Neural cell (in vitro differentiated cells): ENCODE measurements around the gene LRRC26. TPM values are rescaled to one million over a fixed set of nuclear protein-coding genes. Genes with fewer than 3 reads are reported as not detected.

Experiments used
- H2AFZ ChIP-seq: fragments of 200-600, 300-800 bp; sonication (generic), shearing (Covaris generic); 2 replicates; pipeline ENCODE4 v1.6.0; 2014; ENCODE audit warnings: low read depth, mild to moderate bottlenecking, antibody characterized with exemption, low read length, moderate library complexity
- H3F3A ChIP-seq: fragments of 200-600 bp; shearing (Covaris generic); 2 replicates; pipeline ENCODE4 v1.6.1; 2016; ENCODE audit warnings: mild to moderate bottlenecking, moderate library complexity, mixed read lengths, antibody characterized with exemption, low read length; ENCODE audit not compliant: insufficient read depth, poor library complexity, severe bottlenecking
- H3K27ac ChIP-seq: fragments of 200-600, 300-800 bp; sonication (generic), shearing (Covaris generic); 2 replicates; pipeline ENCODE4 v1.5.1; 2014; ENCODE audit warnings: mild to moderate bottlenecking, low read length, moderate library complexity
- H3K27me3 ChIP-seq: fragments of 300-800, 200-600 bp; sonication (generic), shearing (Covaris generic); 2 replicates; pipeline ENCODE4 v1.6.0; 2014; ENCODE audit warnings: mild to moderate bottlenecking, low read depth, low read length, moderate library complexity; ENCODE audit not compliant: insufficient read depth
- H3K36me3 ChIP-seq: fragments of 300-800, 200-600 bp; sonication (generic), shearing (Covaris generic); 2 replicates; pipeline ENCODE4 v1.5.1; 2014; ENCODE audit warnings: mild to moderate bottlenecking, antibody characterized with exemption, low read length, moderate library complexity; ENCODE audit not compliant: insufficient read depth
- H3K4me2 ChIP-seq: fragments of 300-800, 200-600 bp; sonication (generic), shearing (Covaris generic); 2 replicates; pipeline ENCODE4 v1.6.0; 2014; ENCODE audit warnings: mild to moderate bottlenecking, low read length
- H3K4me3 ChIP-seq: fragments of 300-800, 200-600 bp; sonication (generic), shearing (Covaris generic); 2 replicates; pipeline ENCODE4 v1.5.1; 2014; ENCODE audit warnings: mild to moderate bottlenecking, low read length, moderate library complexity
- H3K79me2 ChIP-seq: fragments of 200-600 bp; shearing (Covaris generic); replicated peaks from 2 replicates; pipeline ENCODE4 v1.6.0; 2014; ENCODE audit warnings: mild to moderate bottlenecking, low read length, moderate library complexity; ENCODE audit not compliant: insufficient read depth
- H3K9ac ChIP-seq: fragments of 300-800, 200-600 bp; sonication (generic), shearing (Covaris generic); 2 replicates; pipeline ENCODE4 v1.6.1; 2016; ENCODE audit warnings: mild to moderate bottlenecking, low read length, mixed read lengths
- H3K9me2 ChIP-seq: fragments of 200-600 bp; shearing (Covaris generic); 2 replicates; pipeline ENCODE4 v1.6.1; 2016; ENCODE audit warnings: mild to moderate bottlenecking, low read length, mixed read lengths; ENCODE audit not compliant: insufficient read depth
- H3K9me3 ChIP-seq: fragments of 200-600, 300-800 bp; sonication (generic), shearing (Covaris generic); 2 replicates; pipeline ENCODE4 v1.6.1; 2016; ENCODE audit warnings: mild to moderate bottlenecking, mixed run types, low read length, moderate library complexity, mixed read lengths
- H4K20me1 ChIP-seq: fragments of 200-600 bp; shearing (Covaris generic); 2 replicates; pipeline ENCODE4 v1.6.1; 2016; ENCODE audit warnings: mild to moderate bottlenecking, mixed run types; ENCODE audit not compliant: insufficient read depth
- EP300 ChIP-seq: fragments of 450-650 bp; conservative IDR thresholded peaks from 2 replicates; pipeline ENCODE4 v1.6.1; 2014; ENCODE audit warnings: antibody characterized with exemption, mild to moderate bottlenecking, moderate library complexity; ENCODE audit not compliant: poor library complexity, severe bottlenecking
- EZH2 ChIP-seq: fragments of 200-600, 300-800 bp; shearing (Covaris generic), sonication (generic); IDR thresholded peaks from 2 replicates; pipeline ENCODE4 v1.6.1; 2014; ENCODE audit warnings: antibody characterized with exemption, low read length, borderline replicate concordance, mild to moderate bottlenecking; ENCODE audit not compliant: insufficient read depth, poor library complexity, severe bottlenecking
- MXI1 ChIP-seq: fragments of 450-650 bp; conservative IDR thresholded peaks from 2 replicates; pipeline ENCODE4 v1.6.1; 2014; ENCODE audit warnings: antibody characterized with exemption, mild to moderate bottlenecking; ENCODE audit not compliant: poor library complexity, severe bottlenecking
- POLR2AphosphoS5 ChIP-seq: IDR thresholded peaks from 2 replicates; pipeline ENCODE4 v1.6.1; 2012
- RAD21 ChIP-seq: fragments of 450-650 bp; conservative IDR thresholded peaks from 2 replicates; pipeline ENCODE4 v1.6.1; 2014; ENCODE audit warnings: antibody characterized with exemption, mild to moderate bottlenecking, moderate library complexity
- SMC3 ChIP-seq: fragments of 450-650 bp; conservative IDR thresholded peaks from 2 replicates; pipeline ENCODE4 v1.6.1; 2014; ENCODE audit warnings: antibody characterized with exemption, mild to moderate bottlenecking, moderate library complexity; ENCODE audit not compliant: poor library complexity
- TAF1 ChIP-seq: IDR thresholded peaks from 2 replicates; pipeline ENCODE4 v1.6.1; 2012; ENCODE audit warnings: low read depth
- polyA plus RNA-seq: library from polyadenylated mRNA; depleted of rRNA; stranded (reverse); fragments of >200 nt; gene quantifications from 2 replicates; pipeline ENCODE4 v1.2.3, GENCODE V29; 2014
- TF ChIP-seq, protein P1 (sequence below): fragments of 450-650 bp; IDR thresholded peaks from 2 replicates; pipeline ENCODE4 v1.5.1; 2014; ENCODE audit warnings: antibody characterized with exemption, mild to moderate bottlenecking, moderate library complexity; ENCODE audit not compliant: poor library complexity, severe bottlenecking
- TF ChIP-seq, protein P2 (sequence below): IDR thresholded peaks from 2 replicates; pipeline ENCODE4 v1.6.1; 2012; ENCODE audit warnings: borderline replicate concordance

The LRRC26 gene
- polyA plus RNA-seq, 1 donor from 2014 or later = 2.2 TPM

DNA sequence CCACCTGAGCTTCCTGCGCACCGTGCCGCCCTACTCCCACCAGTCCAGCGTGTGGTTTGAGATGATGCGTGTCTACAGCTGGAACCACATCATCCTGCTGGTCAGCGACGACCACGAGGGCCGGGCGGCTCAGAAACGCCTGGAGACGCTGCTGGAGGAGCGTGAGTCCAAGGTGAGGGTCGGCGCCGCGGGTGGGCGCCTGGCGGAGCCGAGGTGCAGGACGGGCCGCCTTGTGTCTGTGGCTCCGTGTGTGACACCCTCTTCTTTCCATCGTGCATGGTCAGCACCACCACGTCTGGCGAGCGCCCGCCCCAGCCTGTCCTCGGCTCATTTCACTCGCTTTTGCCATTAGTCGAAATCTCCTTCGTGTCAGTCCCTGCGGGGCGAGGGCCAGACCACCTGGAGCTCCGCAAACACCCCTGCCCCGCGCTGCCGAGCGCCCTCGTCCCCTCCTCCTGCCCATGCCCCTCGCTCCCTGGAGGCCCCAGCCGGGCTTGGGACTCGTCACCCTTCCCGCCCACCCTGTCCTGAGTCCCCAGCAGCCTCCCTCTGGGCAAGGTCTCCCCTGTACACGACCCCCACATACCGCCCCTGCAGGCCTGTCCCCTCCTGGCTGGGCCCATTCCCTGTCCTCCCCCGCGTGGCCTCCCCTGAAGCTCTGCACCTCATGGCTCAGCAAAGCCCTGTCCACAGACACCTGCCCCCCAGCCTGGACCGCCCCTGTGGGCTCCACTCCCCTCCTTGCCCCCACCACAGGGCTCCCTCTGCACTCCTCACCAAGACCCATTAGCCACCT is 23.9 kb downstream of the LRRC26 start:
- TF ChIP-seq TAF1 (no peak), MXI1 (no peak), SMC3 (no peak), RAD21 (no peak), EZH2 (no peak), EP300 (no peak), POLR2AphosphoS5 (no peak)
- TF ChIP-seq, protein P1, sequence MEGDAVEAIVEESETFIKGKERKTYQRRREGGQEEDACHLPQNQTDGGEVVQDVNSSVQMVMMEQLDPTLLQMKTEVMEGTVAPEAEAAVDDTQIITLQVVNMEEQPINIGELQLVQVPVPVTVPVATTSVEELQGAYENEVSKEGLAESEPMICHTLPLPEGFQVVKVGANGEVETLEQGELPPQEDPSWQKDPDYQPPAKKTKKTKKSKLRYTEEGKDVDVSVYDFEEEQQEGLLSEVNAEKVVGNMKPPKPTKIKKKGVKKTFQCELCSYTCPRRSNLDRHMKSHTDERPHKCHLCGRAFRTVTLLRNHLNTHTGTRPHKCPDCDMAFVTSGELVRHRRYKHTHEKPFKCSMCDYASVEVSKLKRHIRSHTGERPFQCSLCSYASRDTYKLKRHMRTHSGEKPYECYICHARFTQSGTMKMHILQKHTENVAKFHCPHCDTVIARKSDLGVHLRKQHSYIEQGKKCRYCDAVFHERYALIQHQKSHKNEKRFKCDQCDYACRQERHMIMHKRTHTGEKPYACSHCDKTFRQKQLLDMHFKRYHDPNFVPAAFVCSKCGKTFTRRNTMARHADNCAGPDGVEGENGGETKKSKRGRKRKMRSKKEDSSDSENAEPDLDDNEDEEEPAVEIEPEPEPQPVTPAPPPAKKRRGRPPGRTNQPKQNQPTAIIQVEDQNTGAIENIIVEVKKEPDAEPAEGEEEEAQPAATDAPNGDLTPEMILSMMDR = no peak
- TF ChIP-seq, protein P2, sequence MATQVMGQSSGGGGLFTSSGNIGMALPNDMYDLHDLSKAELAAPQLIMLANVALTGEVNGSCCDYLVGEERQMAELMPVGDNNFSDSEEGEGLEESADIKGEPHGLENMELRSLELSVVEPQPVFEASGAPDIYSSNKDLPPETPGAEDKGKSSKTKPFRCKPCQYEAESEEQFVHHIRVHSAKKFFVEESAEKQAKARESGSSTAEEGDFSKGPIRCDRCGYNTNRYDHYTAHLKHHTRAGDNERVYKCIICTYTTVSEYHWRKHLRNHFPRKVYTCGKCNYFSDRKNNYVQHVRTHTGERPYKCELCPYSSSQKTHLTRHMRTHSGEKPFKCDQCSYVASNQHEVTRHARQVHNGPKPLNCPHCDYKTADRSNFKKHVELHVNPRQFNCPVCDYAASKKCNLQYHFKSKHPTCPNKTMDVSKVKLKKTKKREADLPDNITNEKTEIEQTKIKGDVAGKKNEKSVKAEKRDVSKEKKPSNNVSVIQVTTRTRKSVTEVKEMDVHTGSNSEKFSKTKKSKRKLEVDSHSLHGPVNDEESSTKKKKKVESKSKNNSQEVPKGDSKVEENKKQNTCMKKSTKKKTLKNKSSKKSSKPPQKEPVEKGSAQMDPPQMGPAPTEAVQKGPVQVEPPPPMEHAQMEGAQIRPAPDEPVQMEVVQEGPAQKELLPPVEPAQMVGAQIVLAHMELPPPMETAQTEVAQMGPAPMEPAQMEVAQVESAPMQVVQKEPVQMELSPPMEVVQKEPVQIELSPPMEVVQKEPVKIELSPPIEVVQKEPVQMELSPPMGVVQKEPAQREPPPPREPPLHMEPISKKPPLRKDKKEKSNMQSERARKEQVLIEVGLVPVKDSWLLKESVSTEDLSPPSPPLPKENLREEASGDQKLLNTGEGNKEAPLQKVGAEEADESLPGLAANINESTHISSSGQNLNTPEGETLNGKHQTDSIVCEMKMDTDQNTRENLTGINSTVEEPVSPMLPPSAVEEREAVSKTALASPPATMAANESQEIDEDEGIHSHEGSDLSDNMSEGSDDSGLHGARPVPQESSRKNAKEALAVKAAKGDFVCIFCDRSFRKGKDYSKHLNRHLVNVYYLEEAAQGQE = no peak
- no peaks in the 10 kb centered on the region for H3F3A ChIP-seq
- no peak overlapping the region for H3K9ac ChIP-seq
- no peaks in the 10 kb centered on the region for H4K20me1 ChIP-seq
- H3K27ac ChIP-seq = no peak overlapping the region
- H3K4me3 ChIP-seq = no peak overlapping the region
- H3K27me3 ChIP-seq = peaks cover 32% of the 10 kb centered on the region
- H2AFZ ChIP-seq = no peak overlapping the region
- H3K9me3 ChIP-seq = no peaks in the 10 kb centered on the region
- no peak overlapping the region for H3K4me2 ChIP-seq
- H3K9me2 ChIP-seq = no peaks in the 10 kb centered on the region
- H3K79me2 ChIP-seq = no peaks in the 10 kb centered on the region
- no peaks in the 10 kb centered on the region for H3K36me3 ChIP-seq

DNA sequence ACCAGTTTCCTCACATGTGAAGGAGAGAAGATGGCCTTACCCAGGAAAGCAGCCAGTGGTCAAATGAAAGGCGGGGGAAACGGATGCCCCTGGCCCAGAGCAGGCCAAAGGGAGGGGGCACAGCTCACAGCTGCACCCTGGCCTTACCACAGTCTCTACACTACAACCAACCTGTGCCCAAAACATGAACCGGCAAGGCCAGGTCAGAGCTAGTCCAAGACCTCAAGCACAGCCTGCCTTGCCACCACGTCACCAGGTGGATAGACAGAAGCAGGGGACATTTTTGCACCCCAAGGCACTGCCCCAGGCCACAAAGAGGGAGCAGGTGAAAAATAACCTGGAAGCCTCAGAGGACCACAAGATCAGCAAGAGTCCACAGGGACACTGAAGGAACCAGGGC is 26.4 kb downstream of the LRRC26 start:
- H2AFZ ChIP-seq = no peak overlapping the region
- no peaks in the 10 kb centered on the region for H3K79me2 ChIP-seq
- no peaks in the 10 kb centered on the region for H3K9me2 ChIP-seq
- H3F3A ChIP-seq = no peaks in the 10 kb centered on the region
- H3K36me3 ChIP-seq = no peaks in the 10 kb centered on the region
- no peak overlapping the region for H3K4me3 ChIP-seq
- no peak overlapping the region for H3K4me2 ChIP-seq
- TF ChIP-seq, protein P1 = no peak
- TF ChIP-seq MXI1 (no peak), EZH2 (no peak), RAD21 (no peak), POLR2AphosphoS5 (no peak), EP300 (no peak), SMC3 (no peak), TAF1 (no peak)
- TF ChIP-seq, protein P2 = no peak
- H3K9ac ChIP-seq = no peak overlapping the region
- H3K27me3 ChIP-seq = peaks cover 55% of the 10 kb centered on the region
- H3K27ac ChIP-seq = no peak overlapping the region
- H4K20me1 ChIP-seq = no peaks in the 10 kb centered on the region
- H3K9me3 ChIP-seq = no peaks in the 10 kb centered on the region
